Panc1 (cell line): ENCODE data around the gene BABAM2.

ENCODE experiments used
- POLR2AphosphoS5 ChIP-seq: IDR thresholded peaks from 2 replicates; pipeline ENCODE4 v1.6.1; 2012; ENCODE audit warnings: mild to moderate bottlenecking, low read depth, low read length, moderate library complexity
- REST ChIP-seq, 2 experiments: IDR thresholded peaks; 2 replicates each; pipeline ENCODE4 v1.6.1; 2011 to 2012; ENCODE audit warnings: low read depth in 2 of 2, control low read depth in 1 of 2, low read length in 1 of 2, mild to moderate bottlenecking in 1 of 2, moderate library complexity in 1 of 2; ENCODE audit not compliant: insufficient read depth in 1 of 2

GRCh38 chr2:27915874-27916273 is 25.3 kb downstream of the BABAM2 start:
- no peak for TF ChIP-seq REST (IDR thresholded peaks at IDR 0.05; ENCODE audit: insufficient read depth in 1 of 2, low read depth in 2 of 2, low read length in 1 of 2)
- no peak for TF ChIP-seq POLR2AphosphoS5
